Measurements from ENCODE around the gene SNRNP25.

Gene SNRNP25

DNA sequence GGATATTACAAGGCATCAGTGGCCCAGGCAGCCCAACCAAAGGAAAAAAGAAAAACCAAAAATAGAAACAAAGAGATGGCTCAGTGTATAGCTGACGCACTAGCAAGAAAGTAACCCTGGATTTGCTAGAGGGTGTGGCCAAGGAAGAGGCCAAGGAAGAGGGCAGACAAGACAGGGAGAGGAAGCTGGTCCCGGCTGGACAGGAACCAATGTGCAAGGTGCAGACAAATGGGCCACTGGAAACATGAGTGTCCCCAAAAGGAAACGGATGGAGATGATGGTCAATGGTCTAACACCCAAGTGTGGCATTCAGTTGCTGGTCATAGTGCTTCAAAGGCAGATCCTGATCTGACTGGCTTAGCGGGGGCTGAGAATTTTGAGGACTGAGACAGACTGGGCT lies 10.9 kb upstream of the SNRNP25 start:
- Histone ChIP-seq H3K27ac (ENCODE audit: low read depth, low read length) (no peak overlapping the region), H3K79me2 (ENCODE audit: insufficient read depth, low read length) (peaks cover 29% of the 10 kb centered on the region), H3K27me3 (ENCODE audit: low read length) (no peaks in the 10 kb centered on the region), H3K9me3 (ENCODE audit: insufficient read depth, low read length) (no peaks in the 10 kb centered on the region), H3F3A (ENCODE audit: insufficient read depth) (peaks cover 8% of the 10 kb centered on the region; the same call in 1 of the 2 replicates), H4K20me1 (ENCODE audit: low read depth, low read length) (no peaks in the 10 kb centered on the region), H2AFZ (ENCODE audit: low read depth, low read length, severe bottlenecking) (no peak overlapping the region), H3K9ac (ENCODE audit: low read length) (no peak overlapping the region), H3K4me2 (ENCODE audit: low read depth, low read length, poor library complexity, severe bottlenecking) (no peak overlapping the region), H3K4me3 (ENCODE audit: insufficient read depth, low read length, poor library complexity, severe bottlenecking) (no peak overlapping the region), H3K9me2 (replicated peaks; ENCODE audit: insufficient read depth, low read length) (no peaks in the 10 kb centered on the region), H3K36me3 (ENCODE audit: low read length) (peaks cover 32% of the 10 kb centered on the region)
- no peak for TF ChIP-seq EZH2phosphoT487 (conservative IDR thresholded peaks at IDR 0.05; ENCODE audit: low read length)
- TF ChIP-seq, protein P1, sequence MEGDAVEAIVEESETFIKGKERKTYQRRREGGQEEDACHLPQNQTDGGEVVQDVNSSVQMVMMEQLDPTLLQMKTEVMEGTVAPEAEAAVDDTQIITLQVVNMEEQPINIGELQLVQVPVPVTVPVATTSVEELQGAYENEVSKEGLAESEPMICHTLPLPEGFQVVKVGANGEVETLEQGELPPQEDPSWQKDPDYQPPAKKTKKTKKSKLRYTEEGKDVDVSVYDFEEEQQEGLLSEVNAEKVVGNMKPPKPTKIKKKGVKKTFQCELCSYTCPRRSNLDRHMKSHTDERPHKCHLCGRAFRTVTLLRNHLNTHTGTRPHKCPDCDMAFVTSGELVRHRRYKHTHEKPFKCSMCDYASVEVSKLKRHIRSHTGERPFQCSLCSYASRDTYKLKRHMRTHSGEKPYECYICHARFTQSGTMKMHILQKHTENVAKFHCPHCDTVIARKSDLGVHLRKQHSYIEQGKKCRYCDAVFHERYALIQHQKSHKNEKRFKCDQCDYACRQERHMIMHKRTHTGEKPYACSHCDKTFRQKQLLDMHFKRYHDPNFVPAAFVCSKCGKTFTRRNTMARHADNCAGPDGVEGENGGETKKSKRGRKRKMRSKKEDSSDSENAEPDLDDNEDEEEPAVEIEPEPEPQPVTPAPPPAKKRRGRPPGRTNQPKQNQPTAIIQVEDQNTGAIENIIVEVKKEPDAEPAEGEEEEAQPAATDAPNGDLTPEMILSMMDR (IDR thresholded peaks at IDR 0.05; ENCODE audit: insufficient read depth, low read length, poor library complexity, severe bottlenecking), result no peak

DNA sequence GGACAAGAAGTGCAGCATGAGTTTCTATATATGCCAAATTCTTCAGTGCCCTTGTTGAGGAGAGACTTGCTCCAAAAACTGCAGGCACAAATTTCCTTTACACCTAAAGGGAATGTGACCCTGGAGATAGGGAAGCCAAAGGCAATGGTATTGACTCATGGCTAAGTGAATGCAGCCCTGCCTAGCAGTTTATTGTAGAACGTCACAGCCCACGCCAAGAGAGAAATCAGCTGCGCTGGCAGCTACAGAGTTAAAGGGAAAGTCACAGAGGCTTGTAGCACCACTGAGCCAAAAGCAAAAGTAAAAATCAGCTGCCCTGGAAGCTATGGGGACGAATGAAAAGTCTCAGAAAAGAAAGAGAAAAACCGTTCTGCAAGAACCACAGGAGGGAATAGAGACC lies 10.3 kb upstream of the SNRNP25 start:
- no peak overlapping the region for H3K27ac ChIP-seq (ENCODE audit: low read depth, low read length)
- H3K79me2 ChIP-seq (ENCODE audit: insufficient read depth, low read length), result peaks cover 34% of the 10 kb centered on the region
- TF ChIP-seq, protein P1 (IDR thresholded peaks at IDR 0.05; ENCODE audit: insufficient read depth, low read length, poor library complexity, severe bottlenecking), result no peak
- TF ChIP-seq EZH2phosphoT487 (conservative IDR thresholded peaks at IDR 0.05; ENCODE audit: low read length), result no peak
- H2AFZ ChIP-seq (ENCODE audit: low read depth, low read length, severe bottlenecking), result no peak overlapping the region
- no peaks in the 10 kb centered on the region for H3K27me3 ChIP-seq (ENCODE audit: low read length)
- H4K20me1 ChIP-seq (ENCODE audit: low read depth, low read length), result no peaks in the 10 kb centered on the region
- H3K4me3 ChIP-seq (ENCODE audit: insufficient read depth, low read length, poor library complexity, severe bottlenecking), result no peak overlapping the region
- peaks cover 8% of the 10 kb centered on the region; the same call in 1 of the 2 replicates for H3F3A ChIP-seq (ENCODE audit: insufficient read depth)
- peaks cover 32% of the 10 kb centered on the region for H3K36me3 ChIP-seq (ENCODE audit: low read length)
- H3K9me2 ChIP-seq (replicated peaks; ENCODE audit: insufficient read depth, low read length), result no peaks in the 10 kb centered on the region
- no peaks in the 10 kb centered on the region for H3K9me3 ChIP-seq (ENCODE audit: insufficient read depth, low read length)
- no peak overlapping the region for H3K9ac ChIP-seq (ENCODE audit: low read length)
- no peak overlapping the region for H3K4me2 ChIP-seq (ENCODE audit: low read depth, low read length, poor library complexity, severe bottlenecking)

DNA sequence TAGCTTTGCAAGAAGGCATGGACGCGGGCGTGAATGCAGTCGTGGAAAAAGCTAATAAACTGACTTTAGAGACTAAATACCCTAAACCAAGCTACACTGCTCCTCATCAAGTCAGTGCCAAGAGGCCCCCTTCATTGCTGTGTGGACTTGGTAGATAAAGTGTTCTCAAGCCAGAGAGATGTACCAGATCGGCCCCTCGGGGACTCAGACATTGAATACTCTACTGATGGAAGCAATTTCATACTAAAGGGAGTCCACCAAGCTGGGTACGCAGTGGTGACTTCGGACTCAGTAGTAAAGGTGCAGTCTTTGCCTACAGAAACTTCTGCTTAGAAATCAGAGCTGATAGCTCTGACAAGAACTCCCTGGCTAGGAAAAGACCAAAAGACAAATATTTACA lies 9.0 kb upstream of the SNRNP25 start:
- TF ChIP-seq, protein P1 (IDR thresholded peaks at IDR 0.05; ENCODE audit: insufficient read depth, low read length, poor library complexity, severe bottlenecking), result no peak
- TF ChIP-seq EZH2phosphoT487 (conservative IDR thresholded peaks at IDR 0.05; ENCODE audit: low read length), result no peak
- H3K4me2 ChIP-seq (ENCODE audit: low read depth, low read length, poor library complexity, severe bottlenecking), result no peak overlapping the region
- H3F3A ChIP-seq (ENCODE audit: insufficient read depth), result peaks cover 11% of the 10 kb centered on the region; the same call in 1 of the 2 replicates
- no peaks in the 10 kb centered on the region for H3K9me2 ChIP-seq (replicated peaks; ENCODE audit: insufficient read depth, low read length)
- H3K9me3 ChIP-seq (ENCODE audit: insufficient read depth, low read length), result no peaks in the 10 kb centered on the region
- no peak overlapping the region for H3K9ac ChIP-seq (ENCODE audit: low read length)
- H3K36me3 ChIP-seq (ENCODE audit: low read length), result peaks cover 32% of the 10 kb centered on the region
- no peak overlapping the region for H3K4me3 ChIP-seq (ENCODE audit: insufficient read depth, low read length, poor library complexity, severe bottlenecking)
- peaks cover 42% of the 10 kb centered on the region for H3K79me2 ChIP-seq (ENCODE audit: insufficient read depth, low read length)
- no peaks in the 10 kb centered on the region for H4K20me1 ChIP-seq (ENCODE audit: low read depth, low read length)
- H3K27me3 ChIP-seq (ENCODE audit: low read length), result no peaks in the 10 kb centered on the region
- H3K27ac ChIP-seq (ENCODE audit: low read depth, low read length), result no peak overlapping the region
- no peak overlapping the region for H2AFZ ChIP-seq (ENCODE audit: low read depth, low read length, severe bottlenecking)

Data from SU-DHL-6 (cell line).